Eye (tissue), 1 donor: Measurements from ENCODE around the gene SHISA8.

Experiments
- DNase-seq: peaks from one replicate; pipeline ENCODE4 v3.0.0-alpha.2; 2015

The SHISA8 gene

GRCh38 chr22:41913842-41914534 lies 886 bp downstream of the SHISA8 start:
- no peak for DNase-seq

- DNase-seq = no peak
These were observed 1.7 kb downstream of the SHISA8 start for GRCh38 chr22:41913040-41913719.

- DNase-seq = no peak
These were observed 2.4 kb downstream of the SHISA8 start for GRCh38 chr22:41912338-41913039.

- DNase-seq = no peak
These were observed 3.8 kb downstream of the SHISA8 start for GRCh38 chr22:41911001-41911611.

GRCh38 chr22:41910050-41911000 lies 4.5 kb downstream of the SHISA8 start:
- peak; percentile 67 for DNase-seq

GRCh38 chr22:41909310-41910049 lies 5.4 kb downstream of the SHISA8 start:
- peak; percentile 46 for DNase-seq

GRCh38 chr22:41908411-41909309 lies 6.2 kb downstream of the SHISA8 start:
- DNase-seq = no peak

- no peak for DNase-seq
These were observed 7.2 kb downstream of the SHISA8 start for GRCh38 chr22:41907436-41908401.

GRCh38 chr22:41906822-41907221 lies 8.1 kb downstream of the SHISA8 start:
- no peak for DNase-seq

- DNase-seq = no peak
These were observed 9.3 kb downstream of the SHISA8 start for GRCh38 chr22:41905411-41906202.

- DNase-seq = no peak
These were observed 10.1 kb downstream of the SHISA8 start for GRCh38 chr22:41904450-41905410.

- no peak for DNase-seq
These were observed 11.9 kb downstream of the SHISA8 start for GRCh38 chr22:41902932-41903421.

GRCh38 chr22:41902016-41902415 lies 12.9 kb downstream of the SHISA8 start:
- DNase-seq = no peak

- DNase-seq = no peak
These were observed 14.1 kb downstream of the SHISA8 start for GRCh38 chr22:41900652-41901312.

- DNase-seq = no peak
These were observed 14.8 kb downstream of the SHISA8 start for GRCh38 chr22:41899992-41900651.

GRCh38 chr22:41899110-41899509 lies 15.8 kb downstream of the SHISA8 start:
- no peak for DNase-seq
